ENCODE data around the gene SEPTIN6.

DNA sequence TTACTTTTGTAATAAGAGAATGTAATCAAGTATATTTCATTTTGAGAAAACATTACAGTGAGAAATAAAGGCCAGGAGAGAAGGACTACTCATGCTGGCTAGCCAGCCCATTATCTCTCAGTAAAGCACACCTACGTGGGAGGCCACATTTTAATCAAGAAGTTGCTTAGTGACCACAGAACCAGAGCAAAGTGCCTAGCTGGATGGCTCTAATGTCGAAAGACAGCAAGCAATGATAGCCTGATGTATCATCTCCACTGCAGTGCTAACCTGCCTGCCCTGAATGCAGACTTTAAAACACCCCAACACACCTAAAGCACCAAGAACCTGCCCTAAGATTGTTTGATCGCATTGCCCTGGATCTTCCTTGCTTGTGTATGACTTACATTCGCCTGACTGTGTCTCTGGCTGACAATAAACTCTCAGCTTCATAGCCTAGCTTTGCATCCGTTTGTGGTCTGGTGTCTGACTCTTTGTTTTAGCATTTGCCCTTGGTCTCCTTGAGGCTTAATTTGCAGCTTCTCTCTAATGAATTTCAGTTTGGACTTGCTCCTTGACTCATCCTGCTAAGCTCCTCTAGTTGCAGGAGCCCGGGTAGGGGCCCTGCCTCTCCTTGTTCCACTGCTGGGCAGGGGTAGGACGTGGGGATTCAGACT lies 34.1 kb upstream of the SEPTIN6 start:
- no peak for TF ChIP-seq POLR2A (IDR thresholded peaks at IDR 0.05)
- TF ChIP-seq, protein P1, sequence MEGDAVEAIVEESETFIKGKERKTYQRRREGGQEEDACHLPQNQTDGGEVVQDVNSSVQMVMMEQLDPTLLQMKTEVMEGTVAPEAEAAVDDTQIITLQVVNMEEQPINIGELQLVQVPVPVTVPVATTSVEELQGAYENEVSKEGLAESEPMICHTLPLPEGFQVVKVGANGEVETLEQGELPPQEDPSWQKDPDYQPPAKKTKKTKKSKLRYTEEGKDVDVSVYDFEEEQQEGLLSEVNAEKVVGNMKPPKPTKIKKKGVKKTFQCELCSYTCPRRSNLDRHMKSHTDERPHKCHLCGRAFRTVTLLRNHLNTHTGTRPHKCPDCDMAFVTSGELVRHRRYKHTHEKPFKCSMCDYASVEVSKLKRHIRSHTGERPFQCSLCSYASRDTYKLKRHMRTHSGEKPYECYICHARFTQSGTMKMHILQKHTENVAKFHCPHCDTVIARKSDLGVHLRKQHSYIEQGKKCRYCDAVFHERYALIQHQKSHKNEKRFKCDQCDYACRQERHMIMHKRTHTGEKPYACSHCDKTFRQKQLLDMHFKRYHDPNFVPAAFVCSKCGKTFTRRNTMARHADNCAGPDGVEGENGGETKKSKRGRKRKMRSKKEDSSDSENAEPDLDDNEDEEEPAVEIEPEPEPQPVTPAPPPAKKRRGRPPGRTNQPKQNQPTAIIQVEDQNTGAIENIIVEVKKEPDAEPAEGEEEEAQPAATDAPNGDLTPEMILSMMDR (IDR thresholded peaks at IDR 0.05): no peak
